DND-41 (cell line): ENCODE results near the gene MNT.

ENCODE experiments used
- EZH2 ChIP-seq: IDR thresholded peaks from 3 replicates; pipeline ENCODE4 v1.6.1; 2012; ENCODE audit warnings: borderline replicate concordance, low read depth, mild to moderate bottlenecking, moderate library complexity, low read length, inconsistent platforms; ENCODE audit not compliant: severe bottlenecking
- TF ChIP-seq, protein P1 (sequence below): IDR thresholded peaks from 2 replicates; pipeline ENCODE4 v1.5.1; 2012; ENCODE audit warnings: borderline replicate concordance, low read length, moderate library complexity, mild to moderate bottlenecking; ENCODE audit not compliant: poor library complexity, severe bottlenecking; ENCODE audit errors: extremely low read depth

DNA sequence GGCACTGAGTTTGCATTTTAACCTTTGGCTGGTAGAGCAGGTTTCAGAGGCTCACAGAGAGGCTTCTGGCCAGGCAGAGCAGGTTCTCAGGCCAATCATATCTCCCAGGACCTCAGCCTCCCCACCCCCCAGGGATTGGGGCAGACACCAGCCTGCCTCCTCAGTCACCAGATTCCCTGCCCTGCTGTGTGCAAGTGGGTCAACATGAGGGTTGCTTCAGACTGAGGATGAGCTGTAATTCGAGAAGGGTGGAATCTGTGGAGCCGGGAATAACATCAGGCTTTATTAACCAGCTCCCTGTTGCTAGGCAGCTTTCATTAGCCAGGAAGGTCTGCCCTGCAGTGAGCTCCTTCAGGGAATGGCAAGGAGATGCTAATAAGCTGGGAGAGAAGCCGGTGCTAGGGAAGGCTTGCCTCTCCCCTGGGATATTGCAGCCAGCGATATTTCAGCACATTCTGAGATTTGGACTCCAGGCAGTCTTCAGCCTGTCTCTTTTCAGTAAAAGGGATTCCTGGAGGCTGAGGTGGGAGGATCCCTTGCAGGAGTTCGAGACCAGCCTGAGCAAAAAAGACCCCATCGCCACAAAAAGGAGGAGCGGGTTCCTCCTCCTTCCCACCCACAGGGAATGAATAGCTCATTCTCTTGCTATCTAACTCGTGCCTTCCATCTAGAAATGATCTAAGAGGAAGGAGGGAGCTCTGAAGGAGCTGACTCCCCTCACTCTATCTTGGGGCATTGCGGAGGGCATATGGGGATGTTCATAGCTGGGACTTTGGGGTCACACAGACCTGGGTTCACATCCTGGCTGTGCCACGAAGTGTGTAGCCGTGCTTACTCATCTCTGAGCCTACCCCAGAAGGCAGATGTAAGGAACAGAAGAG is 52.8 kb downstream of the MNT start:
- TF ChIP-seq, protein P1, sequence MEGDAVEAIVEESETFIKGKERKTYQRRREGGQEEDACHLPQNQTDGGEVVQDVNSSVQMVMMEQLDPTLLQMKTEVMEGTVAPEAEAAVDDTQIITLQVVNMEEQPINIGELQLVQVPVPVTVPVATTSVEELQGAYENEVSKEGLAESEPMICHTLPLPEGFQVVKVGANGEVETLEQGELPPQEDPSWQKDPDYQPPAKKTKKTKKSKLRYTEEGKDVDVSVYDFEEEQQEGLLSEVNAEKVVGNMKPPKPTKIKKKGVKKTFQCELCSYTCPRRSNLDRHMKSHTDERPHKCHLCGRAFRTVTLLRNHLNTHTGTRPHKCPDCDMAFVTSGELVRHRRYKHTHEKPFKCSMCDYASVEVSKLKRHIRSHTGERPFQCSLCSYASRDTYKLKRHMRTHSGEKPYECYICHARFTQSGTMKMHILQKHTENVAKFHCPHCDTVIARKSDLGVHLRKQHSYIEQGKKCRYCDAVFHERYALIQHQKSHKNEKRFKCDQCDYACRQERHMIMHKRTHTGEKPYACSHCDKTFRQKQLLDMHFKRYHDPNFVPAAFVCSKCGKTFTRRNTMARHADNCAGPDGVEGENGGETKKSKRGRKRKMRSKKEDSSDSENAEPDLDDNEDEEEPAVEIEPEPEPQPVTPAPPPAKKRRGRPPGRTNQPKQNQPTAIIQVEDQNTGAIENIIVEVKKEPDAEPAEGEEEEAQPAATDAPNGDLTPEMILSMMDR = no peak
- no peak for TF ChIP-seq EZH2
